Myocyte (in vitro differentiated cells): ENCODE results near the gene COPS8. TPM values are rescaled to one million over a fixed set of nuclear protein-coding genes. Genes with fewer than 3 reads are reported as not detected.
A peak's percentile ranks its signal among the peaks of the same experiment; 100 is the strongest.

ENCODE experiments used
- DNase-seq: peaks from one replicate; pipeline ENCODE4 v3.0.0-alpha.2; 2012; ENCODE audit warnings: low read depth
- total RNA-seq: library from RNA; depleted of rRNA; stranded (reverse); fragments of >200 nt; gene quantifications from 2 replicates; pipeline ENCODE4 v1.2.3, GENCODE V29; 2014

Gene COPS8
- total RNA-seq, 1 donor from 2014 or later, result 209 TPM

GRCh38 chr2:237129625-237130263 is 44.1 kb downstream of the COPS8 start:
- no peak for DNase-seq

GRCh38 chr2:237130562-237131421 is 45.1 kb downstream of the COPS8 start:
- no peak for DNase-seq

DNA sequence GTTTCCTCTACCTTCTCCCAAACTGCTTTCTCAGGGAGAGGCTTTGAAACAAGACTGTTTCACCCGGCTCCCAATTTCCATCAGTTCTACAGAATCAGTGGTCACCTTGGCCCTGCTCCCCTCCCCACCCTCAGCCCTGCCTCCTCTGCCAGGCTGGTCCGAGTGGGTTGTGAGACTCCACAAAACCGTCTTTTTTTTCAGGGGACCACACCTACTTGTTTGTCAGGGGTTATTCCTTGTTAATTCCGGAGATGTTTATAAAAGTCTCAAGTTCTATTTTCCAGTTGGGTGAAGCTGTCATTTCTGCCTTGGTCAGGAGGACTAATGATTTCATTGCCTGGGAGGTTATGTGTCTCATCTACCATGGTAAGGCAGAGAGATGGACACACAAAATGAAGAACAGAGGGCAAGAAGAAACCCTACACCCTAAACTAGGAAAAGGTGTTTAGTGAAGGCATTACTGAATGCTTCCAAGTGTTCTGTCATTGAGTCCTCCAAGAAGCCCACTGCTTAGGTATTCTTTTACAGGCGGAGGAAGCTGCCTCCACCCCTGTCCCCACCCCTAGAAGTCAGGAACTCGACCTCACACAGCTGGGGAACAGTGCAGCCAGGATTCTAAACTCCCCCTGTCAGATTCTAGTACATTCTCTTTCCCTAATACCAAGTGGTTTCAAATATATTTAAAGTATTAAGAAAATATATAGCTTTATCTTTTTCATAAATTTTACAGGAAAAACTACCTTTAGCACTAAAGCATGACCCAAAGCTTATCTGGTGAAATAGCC is 46.3 kb downstream of the COPS8 start:
- no peak for DNase-seq

DNA sequence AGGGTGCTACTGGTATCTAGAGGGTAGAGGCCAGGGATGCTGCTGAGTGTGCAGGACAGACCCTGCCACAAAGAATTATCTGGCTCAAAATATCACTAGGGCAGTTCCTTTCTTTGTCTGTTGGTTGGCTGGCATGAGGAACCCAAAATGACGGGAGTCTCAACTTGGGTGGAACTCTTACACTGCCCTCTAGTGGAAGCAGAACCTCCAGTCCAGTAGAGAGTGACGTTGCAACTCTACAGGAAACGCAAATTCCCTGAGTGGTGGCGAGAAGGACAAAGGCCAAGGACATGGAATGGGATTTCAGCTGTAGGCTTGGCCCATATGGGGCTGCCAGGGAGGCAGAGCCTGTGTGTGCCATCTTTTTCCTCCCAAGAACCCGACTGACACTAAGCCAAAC is 47.1 kb downstream of the COPS8 start:
- DNase-seq, result no peak

DNA sequence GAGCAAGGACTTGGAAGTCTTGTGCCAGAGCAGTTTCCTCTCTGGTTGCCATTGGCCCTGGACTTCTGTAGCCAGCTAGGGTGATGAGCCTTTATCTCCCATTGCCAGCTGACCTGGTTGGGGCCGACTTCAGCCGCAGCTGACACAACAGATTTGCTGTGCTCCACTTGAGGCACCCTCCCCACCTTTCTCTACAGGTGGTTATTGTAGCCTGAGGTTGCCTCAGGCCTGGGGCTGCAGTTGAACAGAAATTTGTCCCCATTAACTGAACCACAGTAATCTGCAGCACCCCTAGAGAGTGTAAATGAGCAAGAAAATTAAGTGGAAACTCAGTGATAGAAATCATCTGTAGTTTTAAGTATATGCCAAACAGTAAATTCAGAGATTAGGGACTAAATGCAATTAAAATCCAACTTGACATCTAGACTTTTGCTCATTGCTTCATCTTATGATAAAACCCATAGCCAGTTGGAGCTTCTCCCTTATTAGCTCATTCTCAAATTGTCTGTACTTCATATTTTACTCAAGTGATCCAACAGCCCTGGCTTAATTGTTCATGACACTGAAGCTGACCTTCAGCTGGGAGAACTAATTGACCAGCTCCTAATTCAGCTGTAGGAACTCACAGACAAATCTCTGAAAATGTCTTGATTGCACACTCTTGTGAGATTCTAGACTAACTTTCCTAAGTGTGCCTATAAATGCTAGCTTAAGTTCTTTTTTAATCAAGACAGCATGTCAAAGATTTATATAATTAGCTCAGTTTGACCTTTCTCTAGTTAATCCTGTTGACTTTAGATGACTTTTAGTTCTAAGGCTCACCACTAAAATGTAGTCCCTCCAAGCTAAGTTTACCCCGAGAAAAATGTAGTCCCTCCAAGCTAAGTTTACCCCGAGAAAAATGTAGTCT is 48.9 kb downstream of the COPS8 start:
- no peak for DNase-seq

- no peak for DNase-seq
Measured at GRCh38 chr2:237136824-237137223, 51.1 kb downstream of the COPS8 start.

GRCh38 chr2:237137626-237138323 is 52.1 kb downstream of the COPS8 start:
- peak; percentile 30 for DNase-seq

DNA sequence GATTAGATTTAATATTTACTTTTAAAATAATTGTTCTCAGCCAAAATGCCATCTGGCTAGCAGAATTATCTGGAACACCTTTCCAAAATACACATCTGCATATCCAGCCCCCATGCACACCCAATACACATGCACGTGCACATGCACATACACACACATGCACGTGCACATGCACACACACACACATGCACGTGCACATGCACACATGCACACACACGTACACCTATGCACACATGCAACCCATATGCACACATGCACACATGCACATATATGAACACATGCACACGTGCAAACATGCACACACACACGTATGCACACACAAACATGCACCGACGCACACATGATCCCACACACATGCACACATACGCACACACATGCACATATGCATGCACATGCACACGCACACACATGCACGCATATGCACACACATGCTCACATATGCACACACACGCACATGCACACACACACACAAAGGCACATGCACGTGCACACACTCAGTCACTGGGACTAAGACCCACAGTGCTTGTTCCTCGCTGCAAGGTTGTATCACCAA is 53.5 kb downstream of the COPS8 start:
- DNase-seq, result no peak

GRCh38 chr2:237140689-237141285 is 55.1 kb downstream of the COPS8 start:
- no peak for DNase-seq

- DNase-seq, result peak; percentile 81
Measured at GRCh38 chr2:237141571-237142051, 55.9 kb downstream of the COPS8 start.

GRCh38 chr2:237143118-237143517 is 57.4 kb downstream of the COPS8 start:
- no peak for DNase-seq

DNA sequence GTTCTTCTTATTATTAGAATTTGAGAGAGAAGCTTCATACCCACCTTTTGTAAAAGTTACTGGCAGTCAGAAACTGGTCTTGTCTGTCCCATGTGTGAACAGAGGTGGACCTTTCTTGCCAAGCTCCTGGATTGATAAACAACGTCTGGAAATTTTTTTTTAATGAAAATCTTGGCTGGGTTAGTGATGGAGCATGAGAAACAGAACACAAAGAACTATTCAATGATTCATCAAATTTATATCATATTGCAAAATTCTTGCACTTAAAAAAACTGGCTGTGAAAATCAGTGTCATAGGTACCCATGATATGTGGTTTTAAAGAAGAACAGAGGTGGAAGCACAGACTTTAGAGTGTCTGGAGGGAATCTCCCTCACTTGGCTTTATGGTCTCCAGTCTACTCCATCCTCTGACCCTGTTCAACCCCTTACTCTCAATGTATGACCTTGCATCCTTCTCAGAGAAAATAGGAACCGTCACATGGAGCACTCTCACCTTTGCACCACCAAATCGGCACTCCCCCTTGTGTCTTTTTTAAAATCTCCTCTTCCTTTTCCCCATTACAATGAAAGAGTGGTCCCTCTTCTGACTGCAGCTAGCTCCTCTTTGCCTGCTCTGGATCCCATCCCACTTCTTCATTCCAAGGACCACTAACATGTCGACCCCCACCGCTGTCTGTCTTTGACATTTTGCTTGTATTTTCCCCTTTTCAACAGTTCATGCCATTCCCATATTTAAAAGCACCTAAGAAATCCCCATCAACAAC is 58.2 kb downstream of the COPS8 start:
- no peak for DNase-seq

GRCh38 chr2:237144516-237144915 is 58.8 kb downstream of the COPS8 start:
- DNase-seq, result no peak

- DNase-seq, result no peak
Measured at GRCh38 chr2:237147317-237147716, 61.6 kb downstream of the COPS8 start.

DNA sequence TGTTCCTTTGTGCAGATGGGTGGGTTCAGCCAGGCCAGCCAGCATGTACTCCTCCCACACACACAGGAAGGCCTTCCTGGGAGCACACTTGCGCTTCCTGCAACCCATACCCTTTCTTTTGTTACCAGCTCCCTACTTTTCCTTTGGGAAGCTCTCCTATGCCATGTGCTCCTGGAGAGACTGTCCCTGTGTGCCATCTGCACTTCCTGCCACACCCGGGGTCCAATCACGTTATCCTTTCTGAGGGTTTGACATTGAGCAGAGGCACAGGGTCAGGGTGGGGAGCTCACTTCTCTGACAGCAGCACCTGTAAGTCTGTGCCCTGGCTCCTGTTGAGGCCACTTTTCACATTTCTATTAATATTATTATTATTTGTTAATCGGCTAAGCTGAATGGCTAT is 62.9 kb downstream of the COPS8 start:
- no peak for DNase-seq

GRCh38 chr2:237149425-237149824 is 63.7 kb downstream of the COPS8 start:
- DNase-seq, result peak; percentile 78
